Measurements from ENCODE around the gene NDUFA13. TPM values are rescaled to one million over a fixed set of nuclear protein-coding genes. Genes with fewer than 3 reads are reported as not detected.

NDUFA13 gene
- total RNA-seq, 1 donor from 2014 or later = 147 TPM

GRCh38 chr19:19547674-19548336 lies 31.8 kb downstream of the NDUFA13 start:
- no peak for DNase-seq (ENCODE audit: low read depth)

GRCh38 chr19:19548915-19549759 lies 33.1 kb downstream of the NDUFA13 start:
- no peak for DNase-seq (ENCODE audit: low read depth)

- no peak for DNase-seq (ENCODE audit: low read depth)
Observed at GRCh38 chr19:19549804-19550464, 33.9 kb downstream of the NDUFA13 start.

DNA sequence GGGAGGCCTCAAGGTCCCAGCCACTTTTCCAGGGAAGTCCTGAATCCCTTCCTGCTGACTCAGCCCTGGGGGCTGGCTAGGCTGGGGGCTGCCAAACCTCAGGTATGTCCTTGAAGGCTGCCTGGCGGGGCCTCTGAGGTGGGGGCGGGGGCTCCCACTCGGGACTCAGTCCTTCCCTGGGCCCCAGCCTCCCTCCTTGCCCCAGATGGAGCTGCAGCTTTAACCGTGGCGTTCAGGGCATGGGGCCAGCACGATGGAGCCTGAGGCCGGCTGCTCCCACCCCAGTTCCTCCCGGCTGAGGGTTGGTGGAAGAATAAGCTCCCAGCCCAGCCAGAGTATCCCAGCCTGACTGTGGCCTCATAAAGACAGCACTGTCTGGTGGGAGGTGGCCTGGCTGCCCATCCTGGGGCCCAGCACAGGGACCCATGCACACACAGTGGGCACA lies 34.5 kb downstream of the NDUFA13 start:
- no peak for DNase-seq (ENCODE audit: low read depth)

DNA sequence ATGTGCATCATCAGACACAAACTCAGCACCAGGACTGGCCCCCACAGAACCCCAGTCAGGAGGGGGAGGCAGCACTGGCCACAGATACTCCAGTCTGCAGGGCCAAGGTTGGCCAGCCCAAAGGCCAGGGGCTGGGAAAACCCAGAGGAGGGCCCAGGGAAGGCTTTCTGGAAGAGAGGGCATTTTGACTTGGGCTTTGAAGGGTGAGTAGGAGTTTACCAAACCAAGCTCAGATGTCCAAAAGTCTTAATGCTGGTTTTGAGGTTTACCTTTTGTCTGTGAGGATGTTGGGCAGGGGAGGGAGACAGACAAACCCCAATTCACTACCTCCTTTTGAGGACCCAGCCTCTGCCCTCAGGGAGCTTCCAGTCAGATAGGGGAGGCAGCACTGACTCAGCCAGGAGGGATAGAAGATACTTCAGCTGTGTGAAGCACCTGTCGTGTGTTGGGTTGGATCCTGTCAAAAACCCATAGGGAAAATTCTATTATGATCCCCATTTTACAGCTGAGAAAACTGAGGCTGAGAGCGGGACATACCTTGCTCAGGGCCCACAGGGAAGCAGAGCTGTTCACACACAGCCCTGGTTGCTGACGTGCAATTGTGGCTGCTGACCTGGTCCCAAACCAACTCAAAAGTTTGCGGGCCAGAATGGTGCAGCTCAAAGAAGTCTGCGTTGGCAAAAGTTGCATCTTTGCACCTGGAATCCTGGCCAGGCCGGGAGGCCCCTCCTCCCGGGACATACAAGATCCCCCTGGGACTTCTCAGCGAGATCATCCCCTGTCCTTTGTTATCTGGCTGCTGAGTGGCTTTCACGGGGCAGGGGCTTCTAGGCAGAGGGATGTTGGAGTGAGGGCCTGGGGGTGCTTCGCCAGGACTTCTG lies 35.2 kb downstream of the NDUFA13 start:
- no peak for DNase-seq (ENCODE audit: low read depth)

DNA sequence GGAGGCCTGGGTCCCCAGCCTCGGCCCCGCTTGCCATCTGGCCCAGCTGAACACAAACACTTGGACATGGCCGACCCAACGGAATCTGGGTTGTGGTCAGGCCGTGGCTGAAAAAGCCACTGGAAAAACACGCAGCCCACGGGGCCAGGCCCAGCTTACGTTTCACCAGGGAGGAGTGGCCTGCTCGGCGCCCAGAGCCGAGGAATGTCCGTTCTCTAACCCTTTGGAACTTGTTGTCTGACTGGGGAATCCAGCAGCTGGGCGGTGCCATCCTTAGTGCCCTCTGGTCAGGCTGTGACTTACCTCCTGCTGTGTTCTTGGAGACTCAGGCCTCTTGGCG lies 35.8 kb downstream of the NDUFA13 start:
- DNase-seq (ENCODE audit: low read depth) = no peak

DNA sequence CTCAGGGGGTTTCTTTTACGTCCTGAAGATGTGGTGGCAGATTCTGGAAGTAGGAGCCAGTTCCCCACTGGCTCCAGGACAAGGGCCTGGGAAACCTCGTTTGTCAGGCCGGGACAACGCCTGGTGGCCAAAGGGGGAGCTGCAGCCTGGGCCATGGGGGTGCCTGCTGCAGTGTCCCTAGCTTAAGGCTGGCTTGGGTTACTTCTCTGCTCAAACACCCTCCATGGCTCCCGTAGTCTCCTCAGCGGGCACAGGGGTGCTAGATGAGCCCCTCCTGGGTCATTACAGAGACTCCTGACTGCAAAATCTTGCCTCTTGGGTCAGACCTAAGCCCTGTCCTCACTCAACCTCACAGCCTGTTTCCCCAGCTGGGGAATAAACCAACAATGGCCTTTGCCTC lies 36.8 kb downstream of the NDUFA13 start:
- no peak for DNase-seq (ENCODE audit: low read depth)

GRCh38 chr19:19553670-19554069 lies 37.6 kb downstream of the NDUFA13 start:
- no peak for DNase-seq (ENCODE audit: low read depth)

DNA sequence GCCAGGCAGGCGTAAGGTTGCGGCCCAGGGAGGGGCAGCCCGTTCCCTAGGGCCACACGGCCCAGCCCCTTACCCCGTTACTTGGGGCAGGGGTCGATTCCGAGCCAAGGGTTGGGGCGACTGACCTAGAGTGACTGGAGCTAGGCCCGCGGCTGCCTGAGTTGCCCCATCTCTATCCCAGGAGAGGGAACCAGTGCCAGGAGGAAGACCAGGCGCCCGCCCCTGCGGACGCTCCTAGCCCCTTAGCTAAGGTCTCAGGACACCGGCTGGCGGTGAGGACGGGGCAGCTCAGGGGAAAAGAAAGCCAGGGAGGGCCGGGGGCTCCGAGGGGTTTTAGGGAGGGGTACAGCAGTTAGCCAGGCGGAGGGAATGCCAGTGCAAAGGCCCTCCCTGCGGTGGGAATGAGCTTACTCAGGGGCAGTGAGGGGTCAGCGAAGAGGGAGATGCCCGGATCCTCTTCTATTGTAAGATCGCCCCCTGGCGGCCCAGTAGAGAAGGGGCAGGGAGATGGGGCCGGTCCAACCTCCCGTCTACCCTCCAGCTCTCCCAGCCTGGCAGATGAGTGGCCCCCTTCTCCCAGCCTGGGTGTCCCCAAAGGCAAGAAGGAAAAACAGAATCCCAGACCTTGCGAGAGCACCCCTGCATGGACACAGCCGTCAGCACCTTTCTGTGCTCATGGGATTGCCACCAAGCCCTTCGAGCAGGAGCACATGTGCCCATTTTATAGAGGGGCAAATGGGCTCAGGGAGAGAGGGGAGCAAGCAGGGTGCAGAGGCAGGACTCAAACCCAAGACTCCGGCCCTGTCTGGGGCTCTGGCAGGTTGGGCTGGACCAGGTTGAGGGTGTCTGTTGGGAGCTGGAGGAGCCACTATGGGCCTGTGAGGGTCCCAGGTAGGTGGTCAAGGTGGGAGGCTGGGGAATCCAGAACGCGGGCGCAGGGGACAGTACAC lies 38.3 kb downstream of the NDUFA13 start:
- DNase-seq (ENCODE audit: low read depth) = no peak

DNA sequence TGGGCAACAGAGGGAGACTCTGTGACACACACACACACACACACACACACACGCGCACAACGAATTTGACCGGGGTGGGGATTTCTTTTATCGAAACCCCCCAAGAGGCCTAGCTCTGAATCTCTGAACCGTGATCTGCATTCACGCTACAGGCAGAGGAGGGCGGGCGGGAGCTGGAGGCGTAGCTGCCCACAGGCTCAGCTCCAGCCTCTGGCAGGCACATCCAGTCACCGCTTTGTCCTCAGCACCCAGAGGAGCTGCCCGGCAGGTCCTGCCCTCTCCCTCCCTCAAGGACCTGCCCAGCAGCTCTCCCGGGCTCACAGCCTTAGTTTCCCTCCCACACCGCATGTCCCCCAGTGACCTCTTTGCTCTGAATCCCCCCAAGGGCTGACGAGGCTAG lies 42.0 kb downstream of the NDUFA13 start:
- DNase-seq (ENCODE audit: low read depth) = no peak

- DNase-seq (ENCODE audit: low read depth) = no peak
Observed at GRCh38 chr19:19558636-19559035, 42.6 kb downstream of the NDUFA13 start.

- no peak for DNase-seq (ENCODE audit: low read depth)
Observed at GRCh38 chr19:19559931-19560330, 43.9 kb downstream of the NDUFA13 start.

DNA sequence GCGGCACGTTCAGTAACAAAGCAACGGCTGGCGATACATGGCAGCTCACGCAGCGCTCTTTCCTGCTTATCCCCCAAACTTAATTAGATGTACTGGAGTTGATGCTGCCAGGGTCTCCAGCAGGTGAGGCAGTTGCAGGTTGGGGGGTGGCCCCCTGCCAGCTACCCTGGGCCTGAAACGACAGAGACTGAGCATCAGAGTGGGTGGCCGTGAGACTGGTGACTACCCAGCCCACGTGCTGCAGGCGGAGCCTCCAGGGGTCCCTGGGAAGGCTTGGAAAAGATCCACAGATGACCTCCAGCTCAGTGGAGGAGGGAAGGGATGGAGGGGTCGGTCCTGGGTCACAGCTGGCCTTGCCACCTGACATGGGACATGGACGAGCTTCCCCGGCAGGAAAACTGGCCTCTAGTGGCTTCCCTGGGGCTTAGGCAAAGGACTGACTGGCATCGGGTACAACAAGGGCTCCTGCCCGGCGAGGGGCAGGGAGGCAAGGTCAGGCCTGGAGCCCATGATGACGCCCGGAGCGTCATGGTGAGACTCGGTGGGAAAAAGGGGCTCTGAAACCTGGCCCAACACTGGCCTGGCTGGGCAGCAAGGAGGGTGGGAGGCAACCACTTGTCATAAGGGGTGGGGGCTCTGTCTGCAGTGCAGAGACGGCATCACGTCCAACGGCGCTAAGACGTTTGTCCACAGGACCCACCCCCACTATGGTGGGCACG lies 46.1 kb downstream of the NDUFA13 start:
- no peak for DNase-seq (ENCODE audit: low read depth)

DNA sequence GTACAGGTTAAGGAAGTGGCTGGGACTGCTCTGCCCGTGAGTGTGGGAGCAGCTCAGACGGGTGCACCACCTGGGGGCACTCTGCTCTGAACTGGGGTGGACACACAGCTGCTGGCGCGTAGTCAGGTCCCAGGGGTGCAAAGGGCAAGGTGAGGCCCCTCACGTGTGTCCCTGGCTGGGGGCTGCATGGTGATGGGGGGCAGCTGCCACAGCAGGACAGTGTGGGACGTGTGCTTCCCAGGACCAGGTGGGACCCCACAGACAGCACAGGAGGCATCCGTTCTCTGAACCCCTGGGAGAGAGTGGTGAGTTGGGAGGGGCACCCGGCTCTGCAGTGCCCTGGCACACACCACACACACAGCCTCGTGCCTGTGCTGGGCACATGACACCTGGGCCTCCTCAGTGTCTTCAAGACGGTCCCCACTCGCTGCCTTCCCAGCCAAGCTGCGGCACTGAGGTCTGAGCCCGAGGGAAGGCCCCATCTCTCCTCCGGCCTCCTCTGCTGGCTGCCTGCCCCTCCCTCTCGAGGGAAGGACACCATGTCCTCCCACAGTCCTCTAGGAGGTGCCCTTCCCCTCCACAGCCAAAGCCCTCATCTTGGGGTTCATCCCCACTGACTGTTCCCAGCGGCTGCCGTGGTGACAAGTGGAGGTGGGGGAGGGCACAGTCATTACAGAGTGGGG lies 46.8 kb downstream of the NDUFA13 start:
- no peak for DNase-seq (ENCODE audit: low read depth)

- DNase-seq (ENCODE audit: low read depth) = no peak
Observed at GRCh38 chr19:19563348-19563848, 47.4 kb downstream of the NDUFA13 start.

DNA sequence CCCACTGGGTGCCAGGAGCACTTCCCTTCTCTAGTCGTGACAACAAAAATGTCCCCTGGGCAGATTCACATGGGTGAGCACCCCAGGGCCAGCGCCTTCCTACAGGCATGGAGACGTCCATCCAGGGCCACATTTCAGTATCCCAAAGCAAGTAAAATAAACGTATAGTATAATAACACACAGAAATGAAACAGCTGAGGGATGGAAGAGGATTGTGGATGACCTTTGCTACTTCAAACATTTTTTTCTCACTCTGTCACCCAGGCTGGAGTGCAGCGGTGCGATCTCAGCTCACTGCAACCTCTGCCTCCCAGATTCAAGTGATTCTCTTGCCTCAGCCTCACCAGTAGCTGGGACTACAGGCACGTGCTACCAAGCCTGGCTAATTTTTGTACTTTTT lies 50.3 kb downstream of the NDUFA13 start:
- no peak for DNase-seq (ENCODE audit: low read depth)

DNA sequence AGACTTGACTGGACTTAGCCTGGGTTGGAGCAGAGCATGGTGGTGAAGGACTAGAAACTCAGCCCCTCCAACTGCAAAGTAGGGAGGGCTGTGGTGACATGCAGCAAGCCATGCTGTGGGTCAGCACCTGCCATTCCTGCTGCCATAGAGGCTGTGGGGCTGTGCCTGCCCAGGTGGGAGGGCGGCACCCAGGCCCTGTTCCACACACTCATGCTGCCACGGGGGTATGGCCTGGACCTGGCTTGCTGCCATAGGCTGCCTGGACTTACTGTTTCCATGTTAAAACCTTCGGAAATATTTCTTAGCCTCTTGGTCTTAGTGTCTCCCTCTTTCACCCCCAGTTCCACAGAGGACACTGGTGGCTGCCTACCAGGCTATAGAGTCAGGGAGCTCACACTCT lies 51.4 kb downstream of the NDUFA13 start:
- no peak for DNase-seq (ENCODE audit: low read depth)

DNA sequence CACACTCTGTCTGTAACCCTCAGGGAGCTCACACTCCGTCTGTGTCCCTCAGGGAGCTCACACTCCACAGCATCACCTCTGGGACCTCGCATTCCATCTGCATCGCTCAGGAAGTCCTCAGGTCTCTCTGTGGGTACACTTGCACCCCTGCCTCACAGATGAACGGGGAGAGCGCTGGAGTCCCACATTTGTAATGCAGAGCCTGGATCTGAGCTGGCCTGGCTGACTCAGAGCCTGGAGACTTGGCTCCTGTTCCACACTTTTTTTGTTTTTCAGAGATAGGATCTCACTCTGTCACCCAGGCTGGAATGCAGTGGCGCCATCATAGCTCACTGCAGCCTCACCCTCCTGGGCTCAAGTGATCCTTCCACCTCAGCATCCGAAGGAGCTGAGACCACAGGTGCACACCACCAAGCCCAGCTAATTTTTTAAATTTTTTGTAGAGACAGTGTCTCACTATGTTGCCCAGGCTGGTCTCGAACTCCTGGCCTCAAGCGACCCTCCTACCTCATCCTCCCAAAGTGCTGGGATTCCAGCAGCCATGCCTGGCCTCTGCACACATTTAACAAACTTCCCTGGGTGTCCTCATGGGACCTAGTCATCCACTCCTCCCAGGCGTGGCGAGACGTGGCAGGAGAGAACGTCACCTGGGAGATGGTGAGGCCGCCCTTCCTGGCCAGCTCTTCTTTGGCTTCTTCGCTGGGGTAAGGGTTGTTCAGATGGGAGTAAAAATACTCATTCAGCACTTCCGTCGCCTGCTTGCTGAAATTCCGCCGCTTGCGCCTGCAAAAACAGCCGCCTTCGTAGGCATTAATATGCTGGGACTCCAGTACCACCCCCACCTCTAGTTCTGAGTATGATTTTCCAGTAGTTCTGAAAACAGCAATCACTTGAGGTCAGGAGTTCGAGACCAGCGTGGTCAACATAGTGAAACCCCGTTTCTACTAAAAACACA lies 53.1 kb downstream of the NDUFA13 start:
- DNase-seq (ENCODE audit: low read depth) = no peak
